Measurements from ENCODE around the gene R3HDM1. TPM values are rescaled to one million over a fixed set of nuclear protein-coding genes. Genes with fewer than 3 reads are reported as not detected.

Gene R3HDM1
- total RNA-seq, 2 experiments from 2014 or later: 28.7 to 111 TPM

- Histone ChIP-seq H2AFZ (ENCODE audit: low read length) (no peak overlapping the region), H3K4me3 (ENCODE audit: low read depth, low read length, poor library complexity, severe bottlenecking) (no peak overlapping the region), H3K36me3 (ENCODE audit: insufficient read depth, low read length) (peaks cover 94% of the 10 kb centered on the region), H3K4me2 (ENCODE audit: low read length) (no peak overlapping the region), H3K27ac (ENCODE audit: low read depth, low read length, poor library complexity, severe bottlenecking) (no peak overlapping the region), H3K9me3 (ENCODE audit: low read length) (peaks cover 30% of the 10 kb centered on the region), H3K79me2 (ENCODE audit: insufficient read depth, low read depth, low read length) (no peaks in the 10 kb centered on the region), H3K4me1 (ENCODE audit: insufficient read depth, low read length, poor library complexity, severe bottlenecking) (no peaks in the 10 kb centered on the region), H3K9me2 (ENCODE audit: insufficient read depth, low read length) (no peaks in the 10 kb centered on the region), H4K20me1 (ENCODE audit: insufficient read depth, low read length) (no peaks in the 10 kb centered on the region)
- TF ChIP-seq EZH2phosphoT487 (IDR thresholded peaks at IDR 0.05; ENCODE audit: borderline replicate concordance, low read depth, low read length) (no peak), CTCF (conservative IDR thresholded peaks at IDR 0.05; ENCODE audit: low read length) (no peak)
- CTCF ChIA-PET (ENCODE audit: unreplicated experiment): interaction anchor here (0.5 kb wide), 1 partner anchor 760 kb away, joined by 3 read pairs; no protein-coding TSS in a partner anchor
- POLR2A ChIA-PET: interaction anchor here (0.6 to 1.8 kb wide), 5 partner anchors 9 to 601 kb away, joined by 3 to 14 read pairs (median 6); partner anchors contain the start of gene UBXN4
- DNase-seq (ENCODE audit: low spot score): no peak
- intact Hi-C loops (cut with micrococcal nuclease; ENCODE audit: unreplicated experiment): no loop called here
- BruUV-seq (replicated peaks): no TSS peak
These were observed 224.3 kb downstream of the R3HDM1 start for GRCh38 chr2:135755573-135755972.

- Histone ChIP-seq H2AFZ (ENCODE audit: low read length) (no peak overlapping the region), H3K36me3 (ENCODE audit: insufficient read depth, low read length) (peaks cover 98% of the 10 kb centered on the region), H4K20me1 (ENCODE audit: insufficient read depth, low read length) (no peaks in the 10 kb centered on the region), H3K4me2 (ENCODE audit: low read length) (no peak overlapping the region), H3K9me2 (ENCODE audit: insufficient read depth, low read length) (no peaks in the 10 kb centered on the region), H3K9me3 (ENCODE audit: low read length) (peaks cover 30% of the 10 kb centered on the region), H3K27ac (ENCODE audit: low read depth, low read length, poor library complexity, severe bottlenecking) (no peak overlapping the region), H3K4me3 (ENCODE audit: low read depth, low read length, poor library complexity, severe bottlenecking) (no peak overlapping the region), H3K4me1 (ENCODE audit: insufficient read depth, low read length, poor library complexity, severe bottlenecking) (no peaks in the 10 kb centered on the region), H3K79me2 (ENCODE audit: insufficient read depth, low read depth, low read length) (no peaks in the 10 kb centered on the region)
- ChIA-PET POLR2A (interaction anchor here (0.6 to 1.8 kb wide), 5 partner anchors 10 to 1158 kb away, joined by 3 to 6 read pairs (median 6); no protein-coding TSS in a partner anchor), CTCF (ENCODE audit: unreplicated experiment) (no interaction called here)
- BruUV-seq (replicated peaks): no TSS peak
- TF ChIP-seq CTCF (conservative IDR thresholded peaks at IDR 0.05; ENCODE audit: low read length): no peak
- no peak for TF ChIP-seq EZH2phosphoT487 (IDR thresholded peaks at IDR 0.05; ENCODE audit: borderline replicate concordance, low read depth, low read length)
- DNase-seq (ENCODE audit: low spot score): no peak
- intact Hi-C loops (cut with micrococcal nuclease; ENCODE audit: unreplicated experiment): no loop called here
These were observed 225.4 kb downstream of the R3HDM1 start for GRCh38 chr2:135756692-135757091.

GRCh38 chr2:135762022-135762421 is 230.7 kb downstream of the R3HDM1 start:
- Histone ChIP-seq H4K20me1 (ENCODE audit: insufficient read depth, low read length) (no peaks in the 10 kb centered on the region), H3K27ac (ENCODE audit: low read depth, low read length, poor library complexity, severe bottlenecking) (no peak overlapping the region), H3K9me2 (ENCODE audit: insufficient read depth, low read length) (no peaks in the 10 kb centered on the region), H3K4me3 (ENCODE audit: low read depth, low read length, poor library complexity, severe bottlenecking) (no peak overlapping the region), H3K4me2 (ENCODE audit: low read length) (no peak overlapping the region), H3K79me2 (ENCODE audit: insufficient read depth, low read depth, low read length) (no peaks in the 10 kb centered on the region), H3K36me3 (ENCODE audit: insufficient read depth, low read length) (peaks cover 98% of the 10 kb centered on the region), H3K9me3 (ENCODE audit: low read length) (peaks cover 5% of the 10 kb centered on the region; the same call in 1 of the 2 replicates), H3K4me1 (ENCODE audit: insufficient read depth, low read length, poor library complexity, severe bottlenecking) (no peaks in the 10 kb centered on the region), H2AFZ (ENCODE audit: low read length) (no peak overlapping the region)
- TF ChIP-seq CTCF (conservative IDR thresholded peaks at IDR 0.05; ENCODE audit: low read length): no peak
- TF ChIP-seq EZH2phosphoT487 (IDR thresholded peaks at IDR 0.05; ENCODE audit: borderline replicate concordance, low read depth, low read length): no peak
- POLR2A ChIA-PET: interaction anchor here (0.7 to 1.5 kb wide), 4 partner anchors 17 to 507 kb away, joined by 3 to 4 read pairs (median 4); no protein-coding TSS in a partner anchor
- CTCF ChIA-PET (ENCODE audit: unreplicated experiment): no interaction called here
- no TSS peak for BruUV-seq (replicated peaks)
- DNase-seq (ENCODE audit: low spot score): no peak
- intact Hi-C loops (cut with micrococcal nuclease; ENCODE audit: unreplicated experiment): no loop called here
